ENCODE measurements around the gene KRT84.

Gene KRT84

DNA sequence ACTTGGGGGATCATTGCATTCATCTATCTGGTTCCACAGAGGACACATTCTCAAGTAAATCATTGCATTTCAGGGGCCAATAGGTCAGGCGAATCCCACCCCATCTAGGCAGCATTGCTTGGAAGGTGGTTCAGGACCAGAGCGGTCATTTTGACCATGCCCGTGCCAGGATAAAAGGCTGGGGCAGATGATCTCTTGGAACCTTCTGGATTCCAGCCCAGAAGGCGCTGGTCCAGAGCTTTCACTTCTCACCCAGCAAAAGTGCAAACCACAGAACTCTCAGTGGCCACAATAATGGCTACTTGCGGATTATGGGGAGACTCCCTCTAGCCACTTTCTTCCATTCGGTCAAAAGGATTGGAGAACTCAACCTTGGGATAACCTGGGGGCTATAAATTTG lies 17.6 kb downstream of the KRT84 start:
- no peaks in the 10 kb centered on the region for H3K4me1 ChIP-seq (ENCODE audit: control insufficient read depth, insufficient read depth, low read length)
- no peaks in the 10 kb centered on the region for H3K9me3 ChIP-seq (ENCODE audit: control insufficient read depth, insufficient read depth, low read length)
- H3K36me3 ChIP-seq (ENCODE audit: control insufficient read depth, insufficient read depth, low read length) = no peaks in the 10 kb centered on the region
- no peak overlapping the region for H3K4me3 ChIP-seq (ENCODE audit: low read depth, low read length)
- H3K27me3 ChIP-seq (ENCODE audit: control insufficient read depth, insufficient read depth, low read length) = no peaks in the 10 kb centered on the region; the same call in 1 of the 2 replicates
- no peak overlapping the region for H3K27ac ChIP-seq (ENCODE audit: low read depth, low read length)
- H3K9ac ChIP-seq (ENCODE audit: low read depth, low read length) = no peak overlapping the region

DNA sequence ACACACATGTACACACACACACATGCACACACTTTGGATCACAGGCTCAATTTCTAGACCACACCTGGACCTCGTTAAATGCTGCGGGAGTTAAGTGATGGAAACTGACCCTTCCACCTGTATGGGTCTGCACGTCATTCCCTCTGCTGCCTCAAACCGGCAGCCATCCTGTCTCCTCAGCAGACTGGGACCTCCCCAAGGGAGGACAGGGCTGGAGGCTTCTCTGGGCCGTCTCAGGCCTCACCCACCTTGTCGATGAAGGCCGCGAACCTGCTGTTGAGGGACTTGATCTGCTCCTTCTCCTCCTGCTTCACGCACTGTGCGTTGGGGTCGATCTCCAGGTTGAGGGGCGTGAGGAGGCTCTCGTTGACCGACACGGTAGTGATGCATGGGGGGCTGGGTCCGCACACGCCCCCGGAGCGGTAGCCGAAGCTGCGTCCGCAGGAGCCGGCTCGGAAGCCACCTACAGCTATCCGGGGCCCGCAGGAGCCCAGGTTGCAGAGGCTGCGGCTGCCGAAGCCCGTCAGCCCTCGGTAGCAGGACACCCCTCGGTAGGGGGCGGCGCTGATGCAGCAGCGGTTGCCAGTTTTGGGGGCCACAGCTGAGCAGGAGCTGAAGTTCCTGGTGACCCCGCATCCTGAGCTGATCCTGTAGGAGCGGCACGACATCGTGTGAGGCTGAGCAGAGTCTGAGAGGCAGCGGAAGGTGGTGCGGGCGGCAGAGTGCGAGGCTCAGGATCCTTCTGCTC lies 18.5 kb downstream of the KRT84 start, which contains the start of gene KRT85:
TSS of gene KRT85 (minus strand) at position 744 of the 748 bp plus-strand sequence. CDS start at position 668, 76 bp downstream.
- no peaks in the 10 kb centered on the region for H3K36me3 ChIP-seq (ENCODE audit: control insufficient read depth, insufficient read depth, low read length)
- H3K27ac ChIP-seq (ENCODE audit: low read depth, low read length) = no peak within 1 kb of the TSS
- no peak within 1 kb of the TSS for H3K4me3 ChIP-seq (ENCODE audit: low read depth, low read length)

DNA sequence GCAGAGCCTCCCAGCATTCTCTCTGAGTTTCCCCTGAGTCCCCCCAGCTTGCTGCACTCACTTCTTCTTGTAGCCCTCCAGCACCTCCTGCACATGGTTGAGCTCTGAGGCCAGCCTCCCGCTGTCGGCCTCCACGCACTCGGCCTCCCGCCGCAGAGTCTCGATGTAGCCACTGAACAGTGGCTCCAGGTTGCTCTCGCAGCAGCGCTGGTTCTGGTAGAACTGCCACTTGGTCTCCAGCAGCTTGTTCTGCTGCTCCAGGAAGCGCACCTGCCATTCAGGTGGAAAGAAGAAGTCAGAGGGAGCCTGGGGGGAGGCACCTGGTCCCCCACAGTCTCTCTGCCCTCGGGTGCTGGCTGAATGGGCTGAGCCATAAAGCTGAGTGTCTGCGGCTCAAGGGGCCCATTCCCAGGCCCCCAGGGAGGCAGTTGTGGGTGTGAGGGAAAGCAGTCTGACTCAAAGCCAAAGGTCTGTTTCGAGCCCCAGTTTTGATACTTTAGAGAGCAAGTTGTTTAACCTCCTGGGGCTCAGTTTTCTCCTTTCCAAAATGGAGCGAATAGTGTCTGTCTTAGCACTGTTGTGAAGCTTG lies 20.5 kb downstream of the KRT84 start:
- Histone ChIP-seq H3K36me3 (ENCODE audit: control insufficient read depth, insufficient read depth, low read length) (no peaks in the 10 kb centered on the region), H3K9ac (ENCODE audit: low read depth, low read length) (no peak overlapping the region), H3K9me3 (ENCODE audit: control insufficient read depth, insufficient read depth, low read length) (no peaks in the 10 kb centered on the region), H3K27ac (ENCODE audit: low read depth, low read length) (no peak overlapping the region), H3K4me1 (ENCODE audit: control insufficient read depth, insufficient read depth, low read length) (no peaks in the 10 kb centered on the region), H3K27me3 (ENCODE audit: control insufficient read depth, insufficient read depth, low read length) (no peaks in the 10 kb centered on the region; the same call in 1 of the 2 replicates), H3K4me3 (ENCODE audit: low read depth, low read length) (no peak overlapping the region)

More for the DNA sequence above, 18.5 kb downstream of the KRT84 start, which contains the start of gene KRT85:
- no peak within 1 kb of the TSS for H3K9ac ChIP-seq (ENCODE audit: low read depth, low read length)
- no peaks in the 10 kb centered on the region; the same call in 1 of the 2 replicates for H3K27me3 ChIP-seq (ENCODE audit: control insufficient read depth, insufficient read depth, low read length)
- no peaks in the 10 kb centered on the region for H3K9me3 ChIP-seq (ENCODE audit: control insufficient read depth, insufficient read depth, low read length)
- no peaks in the 10 kb centered on the region for H3K4me1 ChIP-seq (ENCODE audit: control insufficient read depth, insufficient read depth, low read length)

DNA sequence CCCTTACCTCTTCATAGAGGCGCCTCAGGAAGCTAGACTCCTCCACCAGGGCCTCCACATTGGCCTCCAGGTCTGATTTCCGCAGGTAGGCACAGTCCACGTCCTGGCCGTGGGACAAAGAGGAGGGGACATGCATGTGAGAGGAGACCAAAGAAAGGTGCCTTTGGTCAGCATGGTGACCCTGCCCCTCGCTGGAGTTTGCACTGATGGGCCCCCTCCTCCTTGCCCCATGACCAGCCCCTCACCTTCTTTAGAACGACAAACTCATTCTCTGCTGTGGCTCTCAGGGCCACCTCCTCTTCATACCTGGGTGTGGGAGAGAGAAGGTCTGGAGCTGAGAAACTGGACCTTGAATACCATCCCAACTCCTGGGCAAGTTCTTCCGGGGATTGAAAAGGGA lies 21.4 kb downstream of the KRT84 start:
- H3K36me3 ChIP-seq (ENCODE audit: control insufficient read depth, insufficient read depth, low read length) = no peaks in the 10 kb centered on the region
- no peaks in the 10 kb centered on the region for H3K4me1 ChIP-seq (ENCODE audit: control insufficient read depth, insufficient read depth, low read length)
- H3K9ac ChIP-seq (ENCODE audit: low read depth, low read length) = no peak overlapping the region
- H3K9me3 ChIP-seq (ENCODE audit: control insufficient read depth, insufficient read depth, low read length) = no peaks in the 10 kb centered on the region
- H3K4me3 ChIP-seq (ENCODE audit: low read depth, low read length) = no peak overlapping the region
- H3K27ac ChIP-seq (ENCODE audit: low read depth, low read length) = no peak overlapping the region
- H3K27me3 ChIP-seq (ENCODE audit: control insufficient read depth, insufficient read depth, low read length) = no peaks in the 10 kb centered on the region; the same call in 1 of the 2 replicates

DNA sequence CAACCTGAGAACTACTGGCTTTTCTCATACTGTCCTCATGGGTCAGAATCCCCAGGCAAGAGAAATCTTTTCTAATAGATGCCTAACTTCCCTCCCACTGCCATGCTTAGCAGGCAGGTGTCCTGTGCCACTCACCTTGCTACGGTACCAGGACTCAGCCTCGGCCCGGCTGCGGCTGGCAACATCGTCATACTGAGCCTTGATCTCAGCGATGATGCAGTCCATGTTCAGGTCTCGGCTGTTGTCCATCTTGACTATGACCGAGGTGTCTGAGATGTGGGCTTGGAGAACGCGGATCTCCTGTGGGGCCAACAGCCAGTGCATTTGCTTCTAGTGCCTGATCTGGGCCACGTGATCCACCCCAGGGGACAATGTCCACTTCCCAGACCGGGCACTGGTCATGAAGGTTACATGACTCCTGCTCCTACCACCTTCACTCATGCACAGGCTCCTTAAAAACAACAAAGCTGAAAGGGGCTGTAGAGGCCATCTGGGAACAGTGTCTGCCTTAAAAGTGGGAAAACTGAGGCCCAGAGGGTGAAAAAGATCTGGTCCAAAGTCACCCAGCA lies 22.3 kb downstream of the KRT84 start:
- Histone ChIP-seq H3K9ac (ENCODE audit: low read depth, low read length) (no peak overlapping the region), H3K4me1 (ENCODE audit: control insufficient read depth, insufficient read depth, low read length) (no peaks in the 10 kb centered on the region), H3K4me3 (ENCODE audit: low read depth, low read length) (no peak overlapping the region), H3K9me3 (ENCODE audit: control insufficient read depth, insufficient read depth, low read length) (no peaks in the 10 kb centered on the region), H3K27ac (ENCODE audit: low read depth, low read length) (no peak overlapping the region), H3K27me3 (ENCODE audit: control insufficient read depth, insufficient read depth, low read length) (no peaks in the 10 kb centered on the region; the same call in 1 of the 2 replicates), H3K36me3 (ENCODE audit: control insufficient read depth, insufficient read depth, low read length) (no peaks in the 10 kb centered on the region)

DNA sequence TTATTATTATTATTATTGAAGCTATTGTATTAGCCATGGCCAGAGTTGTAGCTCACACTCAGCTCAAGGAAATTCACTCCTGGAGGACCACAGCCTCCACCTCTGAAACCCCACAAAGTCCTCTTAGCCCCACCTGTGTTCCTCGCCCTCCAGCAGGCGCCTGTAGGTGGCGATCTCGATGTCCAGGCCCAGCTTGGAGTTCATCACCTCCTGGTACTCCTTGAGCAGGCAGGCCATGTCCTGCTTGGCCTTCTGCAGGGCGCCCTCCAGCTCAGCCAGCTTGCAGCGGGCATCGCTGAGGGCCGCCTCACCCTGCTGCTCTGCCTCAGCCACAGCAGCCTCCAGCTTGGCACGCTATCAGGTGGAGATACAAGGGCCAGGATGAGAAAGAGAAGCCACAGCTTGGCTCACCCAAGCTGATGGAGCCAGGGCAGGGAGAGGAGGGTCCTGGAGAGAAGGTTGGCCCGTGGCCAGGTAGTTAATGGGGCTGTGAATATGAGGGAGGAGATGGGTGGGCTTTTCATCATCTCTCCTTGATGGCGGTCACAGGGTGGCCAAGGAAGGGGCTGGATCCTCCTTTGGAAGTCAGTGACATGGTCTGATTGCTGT lies 23.2 kb downstream of the KRT84 start:
- Histone ChIP-seq H3K27ac (ENCODE audit: low read depth, low read length) (no peak overlapping the region), H3K36me3 (ENCODE audit: control insufficient read depth, insufficient read depth, low read length) (no peaks in the 10 kb centered on the region), H3K4me3 (ENCODE audit: low read depth, low read length) (no peak overlapping the region), H3K9me3 (ENCODE audit: control insufficient read depth, insufficient read depth, low read length) (no peaks in the 10 kb centered on the region), H3K27me3 (ENCODE audit: control insufficient read depth, insufficient read depth, low read length) (no peaks in the 10 kb centered on the region; the same call in 1 of the 2 replicates), H3K4me1 (ENCODE audit: control insufficient read depth, insufficient read depth, low read length) (no peaks in the 10 kb centered on the region), H3K9ac (ENCODE audit: low read depth, low read length) (no peak overlapping the region)

DNA sequence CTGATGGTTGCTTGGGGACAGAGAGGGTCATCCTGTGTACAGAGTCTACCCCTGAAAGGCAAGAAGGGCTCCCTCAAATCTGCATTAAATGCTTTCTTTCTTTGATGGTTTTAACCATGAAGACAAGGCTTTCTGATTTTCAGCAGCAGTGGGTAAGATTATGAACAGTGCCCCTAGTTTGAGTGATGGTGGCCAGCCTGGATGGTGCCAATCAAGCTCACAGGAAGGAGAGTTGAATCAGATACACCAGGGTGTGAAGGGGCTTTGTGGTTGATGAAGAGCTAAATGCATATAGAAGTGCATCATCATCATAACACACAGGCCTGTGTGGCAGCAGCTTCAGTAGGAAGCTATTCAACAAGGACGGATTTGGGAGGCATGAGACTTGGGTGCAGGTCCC lies 23.9 kb downstream of the KRT84 start:
- H3K4me1 ChIP-seq (ENCODE audit: control insufficient read depth, insufficient read depth, low read length) = no peaks in the 10 kb centered on the region
- H3K36me3 ChIP-seq (ENCODE audit: control insufficient read depth, insufficient read depth, low read length) = no peaks in the 10 kb centered on the region
- no peak overlapping the region for H3K4me3 ChIP-seq (ENCODE audit: low read depth, low read length)
- H3K27me3 ChIP-seq (ENCODE audit: control insufficient read depth, insufficient read depth, low read length) = no peaks in the 10 kb centered on the region; the same call in 1 of the 2 replicates
- no peak overlapping the region for H3K9ac ChIP-seq (ENCODE audit: low read depth, low read length)
- no peaks in the 10 kb centered on the region for H3K9me3 ChIP-seq (ENCODE audit: control insufficient read depth, insufficient read depth, low read length)
- H3K27ac ChIP-seq (ENCODE audit: low read depth, low read length) = no peak overlapping the region

DNA sequence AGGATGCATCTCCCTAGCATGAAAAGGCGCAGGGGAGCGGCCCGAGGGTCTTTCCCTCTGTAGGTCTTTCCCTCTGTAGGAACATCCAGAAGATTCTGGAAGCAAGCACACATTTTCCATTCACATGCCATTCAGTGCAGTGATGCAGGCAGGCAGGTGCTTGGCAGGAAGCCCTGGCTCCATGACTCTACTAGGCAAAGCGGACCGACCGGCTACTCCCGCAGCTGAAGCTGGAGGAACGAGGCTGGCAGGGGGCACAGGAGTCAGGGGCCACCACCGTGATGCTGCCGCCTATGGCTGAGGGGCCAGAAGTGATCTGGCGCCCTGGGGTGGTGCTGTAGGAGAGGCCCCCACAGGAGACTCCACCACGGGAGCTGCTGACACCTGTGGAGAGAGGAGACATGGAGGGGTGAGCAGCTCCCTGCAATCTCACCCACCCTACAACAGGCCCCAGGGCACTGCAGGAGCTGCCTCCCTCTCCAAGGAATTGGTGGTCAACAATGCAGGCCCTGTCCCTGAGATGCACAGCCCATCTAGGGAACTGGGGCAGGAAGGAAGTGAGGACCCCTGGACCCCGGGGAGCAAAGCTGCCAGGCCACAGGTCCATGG lies 24.7 kb downstream of the KRT84 start:
- H3K9ac ChIP-seq (ENCODE audit: low read depth, low read length) = no peak overlapping the region
- no peaks in the 10 kb centered on the region; the same call in 1 of the 2 replicates for H3K27me3 ChIP-seq (ENCODE audit: control insufficient read depth, insufficient read depth, low read length)
- H3K4me3 ChIP-seq (ENCODE audit: low read depth, low read length) = no peak overlapping the region
- H3K27ac ChIP-seq (ENCODE audit: low read depth, low read length) = no peak overlapping the region
- no peaks in the 10 kb centered on the region for H3K4me1 ChIP-seq (ENCODE audit: control insufficient read depth, insufficient read depth, low read length)
- H3K36me3 ChIP-seq (ENCODE audit: control insufficient read depth, insufficient read depth, low read length) = no peaks in the 10 kb centered on the region
- H3K9me3 ChIP-seq (ENCODE audit: control insufficient read depth, insufficient read depth, low read length) = no peaks in the 10 kb centered on the region

DNA sequence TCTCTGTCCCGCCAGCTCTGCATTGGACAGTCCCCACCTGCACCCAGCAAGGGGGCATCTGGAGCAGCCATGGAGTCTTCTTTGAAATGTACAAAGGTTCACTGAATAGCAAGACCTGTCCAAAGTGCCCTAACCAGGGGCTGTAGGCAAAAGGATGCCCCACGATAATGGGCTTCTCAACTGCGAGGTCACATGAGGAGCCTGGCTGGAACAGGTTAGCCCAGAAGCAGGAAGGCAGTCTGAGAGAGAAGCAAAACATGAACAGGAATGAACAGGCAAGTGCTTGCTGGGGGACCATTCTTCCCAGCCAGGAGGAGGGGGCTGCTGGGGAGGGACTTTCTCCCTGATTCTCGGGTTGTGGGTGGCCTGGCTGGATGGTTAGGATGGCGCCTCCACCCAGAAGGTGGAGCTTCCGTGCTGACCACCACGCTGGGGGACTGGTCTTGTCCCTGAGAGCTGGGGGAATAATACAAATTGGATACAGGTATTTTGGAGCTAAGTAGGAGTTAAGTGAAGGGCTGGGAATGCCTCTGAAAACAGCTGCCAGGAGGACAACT lies 25.3 kb downstream of the KRT84 start:
- Histone ChIP-seq H3K27me3 (ENCODE audit: control insufficient read depth, insufficient read depth, low read length) (no peaks in the 10 kb centered on the region; the same call in 1 of the 2 replicates), H3K9ac (ENCODE audit: low read depth, low read length) (no peak overlapping the region), H3K36me3 (ENCODE audit: control insufficient read depth, insufficient read depth, low read length) (no peaks in the 10 kb centered on the region), H3K4me3 (ENCODE audit: low read depth, low read length) (no peak overlapping the region), H3K9me3 (ENCODE audit: control insufficient read depth, insufficient read depth, low read length) (no peaks in the 10 kb centered on the region), H3K4me1 (ENCODE audit: control insufficient read depth, insufficient read depth, low read length) (no peaks in the 10 kb centered on the region), H3K27ac (ENCODE audit: low read depth, low read length) (no peak overlapping the region)

DNA sequence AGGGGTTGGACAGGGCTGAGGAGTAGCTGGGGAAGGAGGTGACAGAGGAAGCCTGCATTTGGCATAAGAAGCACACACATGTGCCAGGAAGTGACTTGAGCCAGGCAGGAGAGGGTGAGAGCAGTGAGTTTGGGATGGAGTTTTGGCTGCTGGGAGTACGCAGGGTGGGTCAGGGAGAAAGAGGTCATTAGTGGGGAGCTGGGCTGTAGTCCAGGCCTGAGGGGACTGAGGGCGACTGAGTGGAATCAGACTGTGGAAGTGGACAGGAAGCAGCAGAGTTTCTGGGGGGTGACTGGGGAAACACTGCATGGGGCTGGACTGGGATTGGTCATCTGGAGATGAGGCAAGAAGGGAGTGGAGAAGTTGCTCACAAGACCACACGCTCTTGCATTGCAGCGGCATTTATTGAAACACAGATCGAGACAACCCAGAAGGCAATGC lies 25.8 kb downstream of the KRT84 start:
- Histone ChIP-seq H3K4me3 (ENCODE audit: low read depth, low read length) (no peak overlapping the region), H3K9me3 (ENCODE audit: control insufficient read depth, insufficient read depth, low read length) (no peaks in the 10 kb centered on the region), H3K4me1 (ENCODE audit: control insufficient read depth, insufficient read depth, low read length) (no peaks in the 10 kb centered on the region), H3K36me3 (ENCODE audit: control insufficient read depth, insufficient read depth, low read length) (no peaks in the 10 kb centered on the region), H3K27me3 (ENCODE audit: control insufficient read depth, insufficient read depth, low read length) (no peaks in the 10 kb centered on the region), H3K9ac (ENCODE audit: low read depth, low read length) (no peak overlapping the region), H3K27ac (ENCODE audit: low read depth, low read length) (no peak overlapping the region)
